NCI-H748 treated with DMSO at 0.1 percent for 48 hours (cell line): Measurements from ENCODE around the gene TCTN3.
"Not testable (repeated sequence)": the region's sequence is repeated elsewhere in the genome, so short reads cannot be mapped to it uniquely, and the experiment has no call there.

Experiments used
- DNase-seq: peaks from one replicate; lab custom pipeline; 2025; lab: John Stamatoyannopoulos, UW

The TCTN3 gene

DNA sequence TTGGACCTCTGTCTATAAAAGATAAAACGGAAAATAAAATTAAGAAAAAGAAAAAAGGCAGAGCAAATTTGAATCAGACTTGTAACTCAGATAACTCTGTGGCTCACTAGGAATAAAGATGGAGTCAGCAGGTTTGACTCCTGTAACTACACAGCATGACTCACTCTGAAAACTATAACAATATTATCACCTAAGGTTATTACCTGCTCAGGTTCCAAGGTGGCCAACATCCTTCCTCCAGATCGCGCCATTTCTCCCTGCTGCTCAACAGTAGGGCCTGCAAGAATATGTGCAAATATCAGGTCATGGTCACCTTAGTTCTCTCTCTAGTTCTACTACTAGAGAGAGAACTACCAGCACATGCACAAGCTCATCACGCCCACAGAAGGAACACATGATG, 67.2 kb downstream of the TCTN3 start:
- no peak for DNase-seq

DNA sequence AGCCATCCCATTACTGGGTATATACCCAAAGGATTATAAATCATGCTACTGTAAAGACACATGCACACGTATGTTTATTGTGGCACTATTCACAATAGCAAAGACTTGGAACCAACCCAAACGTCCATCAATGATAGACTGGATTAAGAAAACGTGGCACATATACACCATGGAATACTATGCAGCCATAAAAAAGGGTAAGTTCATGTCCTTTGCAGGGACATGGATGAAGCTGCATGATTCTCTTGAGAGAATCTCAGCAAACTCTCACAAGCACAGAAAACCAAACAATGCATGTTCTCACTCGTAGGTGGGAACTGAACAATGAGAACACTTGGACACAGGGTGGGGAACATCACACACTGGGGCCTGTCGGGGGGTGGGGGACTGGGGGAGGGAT, 73.3 kb downstream of the TCTN3 start:
- DNase-seq, result not testable (repeated sequence)

DNA sequence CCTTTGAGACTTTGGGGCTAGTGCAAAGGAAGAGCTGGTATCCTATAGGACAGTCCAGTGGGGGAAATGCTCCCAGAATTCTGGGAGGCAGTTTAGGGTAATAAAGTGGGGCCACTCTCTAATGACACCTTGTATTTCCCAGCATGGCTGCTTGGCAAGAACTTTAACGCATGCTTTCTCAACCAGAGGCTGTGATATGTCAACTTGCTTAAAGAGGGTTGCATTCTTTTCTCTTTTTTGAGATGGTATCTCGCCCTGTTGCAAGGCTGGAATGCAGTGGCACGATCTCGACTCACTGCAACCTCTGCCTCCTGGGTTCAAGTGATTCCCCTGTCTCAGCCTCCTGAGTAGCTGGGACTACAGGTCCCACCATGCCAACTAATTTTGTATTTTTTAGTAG, 75.6 kb downstream of the TCTN3 start:
- no peak for DNase-seq

DNA sequence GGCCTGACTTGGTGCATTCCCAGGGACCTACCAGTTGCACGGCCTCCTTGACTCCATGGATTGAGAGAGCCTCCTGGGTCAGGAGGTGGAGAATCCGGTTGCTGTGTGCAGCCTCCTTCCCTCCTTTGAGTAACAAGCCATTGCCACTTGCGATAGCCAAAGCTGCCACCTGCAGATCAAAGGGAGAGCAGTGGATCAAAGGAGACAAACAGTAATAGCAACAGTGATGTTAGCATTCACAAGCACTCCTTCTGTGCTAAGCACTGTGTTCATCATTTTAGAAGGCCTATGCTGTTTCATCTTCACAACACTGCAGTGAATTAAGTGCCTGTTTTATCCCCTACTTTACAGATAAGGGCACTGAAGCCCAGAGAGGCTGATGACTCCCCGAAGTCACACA, 77.3 kb downstream of the TCTN3 start:
- no peak for DNase-seq
